Keratinocyte (primary cell): Measurements from ENCODE around the gene PNMA8B. TPM values are rescaled to one million over a fixed set of nuclear protein-coding genes. Genes with fewer than 3 reads are reported as not detected.

Experiments
- DNase-seq: peaks from one replicate; pipeline ENCODE4 v3.0.0-alpha.2; 2011; ENCODE audit warnings: low read depth, missing footprints, low spot score
- FAIRE-seq: peaks from 2 replicates; lab custom pipeline; 2011; peaks lifted over from hg19 to GRCh38; lab: Jason Lieb, UNC
- H2AFZ ChIP-seq: 2 replicates; pipeline ENCODE4 v1.6.0; 2012; ENCODE audit warnings: low read length, control low read depth, inconsistent platforms; ENCODE audit not compliant: control insufficient read depth
- H3K27ac ChIP-seq: 2 replicates; pipeline ENCODE4 v1.5.1; 2011; ENCODE audit warnings: low read length; ENCODE audit not compliant: control insufficient read depth, insufficient read depth
- H3K27me3 ChIP-seq: 3 replicates; pipeline ENCODE4 v1.6.0; 2011; ENCODE audit warnings: low read length; ENCODE audit not compliant: control insufficient read depth, insufficient read depth; ENCODE audit errors: extremely low read depth
- H3K36me3 ChIP-seq, 2 experiments: 2 replicates in 1 of 2; 3 replicates in 1 of 2; pipeline ENCODE4 v1.5.1; 2011; ENCODE audit warnings: low read length in 2 of 2, mild to moderate bottlenecking in 1 of 2; ENCODE audit not compliant: control insufficient read depth in 2 of 2, insufficient read depth in 2 of 2; ENCODE audit errors: extremely low read depth in 1 of 2
- H3K4me1 ChIP-seq: 3 replicates; pipeline ENCODE4 v1.5.1; 2011; ENCODE audit warnings: low read length; ENCODE audit not compliant: control insufficient read depth, insufficient read depth; ENCODE audit errors: extremely low read depth
- H3K4me2 ChIP-seq: 3 replicates; pipeline ENCODE4 v1.6.0; 2011; ENCODE audit warnings: low read depth, low read length; ENCODE audit not compliant: control insufficient read depth, insufficient read depth; ENCODE audit errors: extremely low read depth
- H3K4me3 ChIP-seq, 3 experiments: fragments of 200-600 bp in 1 of 3; sonication (generic) in 1 of 3; 2 replicates in 2 of 3; 3 replicates in 1 of 3; pipeline ENCODE4 v1.5.1; 2011 to 2016; ENCODE audit warnings: low read length in 3 of 3, mild to moderate bottlenecking in 3 of 3, control low read depth in 2 of 3, inconsistent platforms in 1 of 3, low read depth in 1 of 3, mixed read lengths in 1 of 3, mixed run types in 1 of 3, moderate library complexity in 1 of 3; ENCODE audit not compliant: control insufficient read depth in 2 of 3, insufficient read depth in 2 of 3; ENCODE audit errors: extremely low read depth in 1 of 3
- H3K79me2 ChIP-seq: 2 replicates; pipeline ENCODE4 v1.6.0; 2012; ENCODE audit warnings: low read length; ENCODE audit not compliant: control insufficient read depth, insufficient read depth
- H3K9ac ChIP-seq: 3 replicates; pipeline ENCODE4 v1.6.0; 2011; ENCODE audit warnings: low read length; ENCODE audit not compliant: control insufficient read depth, insufficient read depth; ENCODE audit errors: extremely low read depth
- H3K9me1 ChIP-seq: 3 replicates; pipeline ENCODE4 v1.6.0; 2011; ENCODE audit warnings: low read length; ENCODE audit not compliant: control insufficient read depth, insufficient read depth; ENCODE audit errors: extremely low read depth
- H3K9me3 ChIP-seq: 2 replicates; pipeline ENCODE4 v1.5.1; 2012; ENCODE audit warnings: low read depth, low read length; ENCODE audit not compliant: control insufficient read depth
- H4K20me1 ChIP-seq: 3 replicates; pipeline ENCODE4 v1.6.0; 2011; ENCODE audit warnings: low read length; ENCODE audit not compliant: control insufficient read depth, insufficient read depth; ENCODE audit errors: extremely low read depth
- CTCF ChIP-seq, 3 experiments: IDR thresholded peaks in 1 of 3; conservative IDR thresholded peaks in 1 of 3; optimal IDR thresholded peaks in 1 of 3; 2 replicates in 2 of 3; 3 replicates in 1 of 3; pipeline versions ENCODE3 to v1.5.1; 2011; ENCODE audit warnings: low read length in 3 of 3, mild to moderate bottlenecking in 3 of 3, moderate library complexity in 2 of 3, control low read depth in 1 of 3, inconsistent platforms in 1 of 3; ENCODE audit not compliant: insufficient read depth in 2 of 3; ENCODE audit errors: extremely low read depth in 1 of 3
- EZH2 ChIP-seq: IDR thresholded peaks from one replicate; pipeline ENCODE4 v1.6.1; 2012; ENCODE audit warnings: inconsistent platforms, mild to moderate bottlenecking, low read length, moderate library complexity
- dilution Hi-C: fragments of 300-500 bp; cut with MboI; formaldehyde crosslinking; loops from one replicate; pipeline ENCODE4 v1.7.0; 2020; ENCODE audit warnings: low sequenced_read_pairs; ENCODE audit not compliant: extremely low pct_ligation_motif_present
- polyA plus RNA-seq, 5 experiments: library from polyadenylated mRNA; depleted of rRNA in 3 of 5; stranded (reverse) in 3 of 5; stranded (forward) in 1 of 5; unstranded in 1 of 5; fragments of >200 nt; gene quantifications; 1 replicate in 1 of 5; 2 replicates in 3 of 5; 3 replicates in 1 of 5; pipeline versions ENCODE4 v1.2.1 to v1.2.3, GENCODE V29; 2011 to 2012; ENCODE audit warnings: missing spikeins in 2 of 5, low read depth in 1 of 5, low replicate concordance in 1 of 5

PNMA8B gene
- polyA plus RNA-seq, 1 donor (not counting 4 experiments of a cell fraction or from before 2014, with no cell fraction given) = not detected

GRCh38 chr19:46511237-46511636 is 15.6 kb upstream of the PNMA8B start:
- Histone ChIP-seq H2AFZ (no peak overlapping the region), H3K9ac (no peak overlapping the region), H4K20me1 (no peaks in the 10 kb centered on the region), H3K36me3 (no peaks in the 10 kb centered on the region), H3K4me3 (no peak overlapping the region), H3K27me3 (no peaks in the 10 kb centered on the region), H3K4me2 (no peak overlapping the region), H3K27ac (no peak overlapping the region), H3K4me1 (peaks cover 3% of the 10 kb centered on the region), H3K9me3 (peaks cover 2% of the 10 kb centered on the region), H3K9me1 (no peaks in the 10 kb centered on the region), H3K79me2 (no peaks in the 10 kb centered on the region)
- FAIRE-seq (no peak), DNase-seq (no peak)
- dilution Hi-C loops = no loop called here
- TF ChIP-seq EZH2 (no peak), CTCF (optimal IDR thresholded peaks at IDR 0.05 in 1 of 3, IDR thresholded peaks at IDR 0.05 in 1 of 3, conservative IDR thresholded peaks at IDR 0.05 in 1 of 3; ENCODE audit: extremely low read depth in 1 of 3, insufficient read depth in 2 of 3, low read length in 3 of 3) (no peak)

GRCh38 chr19:46508206-46508605 is 12.5 kb upstream of the PNMA8B start:
- no peaks in the 10 kb centered on the region for H3K9me1 ChIP-seq
- no peak overlapping the region for H3K27ac ChIP-seq
- no peak overlapping the region for H3K9ac ChIP-seq
- no peak overlapping the region for H3K4me3 ChIP-seq
- H2AFZ ChIP-seq = no peak overlapping the region
- DNase-seq = no peak
- no peak overlapping the region for H3K4me2 ChIP-seq
- peaks cover 3% of the 10 kb centered on the region for H3K27me3 ChIP-seq
- H4K20me1 ChIP-seq = no peaks in the 10 kb centered on the region
- H3K36me3 ChIP-seq = no peaks in the 10 kb centered on the region
- no peak for FAIRE-seq
- peaks cover 2% of the 10 kb centered on the region for H3K9me3 ChIP-seq
- no peaks in the 10 kb centered on the region for H3K79me2 ChIP-seq
- TF ChIP-seq EZH2 (no peak), CTCF (optimal IDR thresholded peaks at IDR 0.05 in 1 of 3, IDR thresholded peaks at IDR 0.05 in 1 of 3, conservative IDR thresholded peaks at IDR 0.05 in 1 of 3; ENCODE audit: extremely low read depth in 1 of 3, insufficient read depth in 2 of 3, low read length in 3 of 3) (no peak)
- dilution Hi-C loops = no loop called here
- H3K4me1 ChIP-seq = no peaks in the 10 kb centered on the region
